Liver (tissue), 3 donors: ENCODE data around the gene IL18BP.

ENCODE experiments used
- EGR1 ChIP-seq, 2 donors: IDR thresholded peaks; 2 replicates each; pipeline ENCODE4 v1.6.1; 2016 to 2018; ENCODE audit warnings: antibody characterized with exemption in 2 of 2, low read depth in 2 of 2
- SP1 ChIP-seq: IDR thresholded peaks from 2 replicates; pipeline ENCODE4 v1.6.1; 2018; ENCODE audit warnings: antibody characterized with exemption, mild to moderate bottlenecking
- TAF1 ChIP-seq: conservative IDR thresholded peaks from 2 replicates; pipeline ENCODE4 v1.6.1; 2016; ENCODE audit warnings: antibody characterized with exemption, mild to moderate bottlenecking
- YY1 ChIP-seq: IDR thresholded peaks from 2 replicates; pipeline ENCODE4 v1.6.1; 2016; ENCODE audit warnings: antibody characterized with exemption, mild to moderate bottlenecking
- TF ChIP-seq, protein P1 (sequence below): fragments of 150-350 bp; IDR thresholded peaks from 2 replicates; pipeline ENCODE4 v1.5.1; 2017; ENCODE audit warnings: improper control_type of control experiment, low read depth, low read length; ENCODE audit not compliant: missing input control
- TF ChIP-seq, protein P2 (sequence below): IDR thresholded peaks from 2 replicates; pipeline ENCODE4 v1.6.1; 2016; ENCODE audit warnings: antibody characterized with exemption, mild to moderate bottlenecking
- TF ChIP-seq, protein P3 (sequence below): IDR thresholded peaks from 2 replicates; pipeline ENCODE4 v1.6.1; 2016; ENCODE audit warnings: antibody characterized with exemption
- TF ChIP-seq, protein P4 (sequence below): IDR thresholded peaks from 2 replicates; pipeline ENCODE4 v1.6.1; 2016; ENCODE audit warnings: antibody characterized with exemption
- donor health status: healthy.
- donor health status: healthy.

DNA sequence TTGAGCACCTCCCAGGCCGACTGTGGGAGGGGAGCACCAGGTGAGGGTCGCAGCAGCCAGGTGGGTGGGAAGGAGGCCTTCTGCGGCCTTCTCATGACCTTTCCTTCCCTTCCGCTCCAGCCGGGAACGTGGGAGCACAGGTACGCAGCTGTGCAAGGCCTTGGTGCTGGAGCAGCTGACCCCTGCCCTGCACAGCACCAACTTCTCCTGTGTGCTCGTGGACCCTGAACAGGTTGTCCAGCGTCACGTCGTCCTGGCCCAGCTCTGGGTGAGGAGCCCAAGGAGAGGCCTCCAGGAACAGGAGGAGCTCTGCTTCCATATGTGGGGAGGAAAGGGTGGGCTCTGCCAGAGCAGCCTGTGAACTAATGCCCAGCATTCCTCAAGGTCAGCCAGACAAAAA is 2.6 kb downstream of the IL18BP start:
- TF ChIP-seq YY1, result no peak
- no peak for TF ChIP-seq EGR1 (IDR thresholded peaks at IDR 0.05; ENCODE audit: low read depth in 2 of 2)
- TF ChIP-seq, protein P1, sequence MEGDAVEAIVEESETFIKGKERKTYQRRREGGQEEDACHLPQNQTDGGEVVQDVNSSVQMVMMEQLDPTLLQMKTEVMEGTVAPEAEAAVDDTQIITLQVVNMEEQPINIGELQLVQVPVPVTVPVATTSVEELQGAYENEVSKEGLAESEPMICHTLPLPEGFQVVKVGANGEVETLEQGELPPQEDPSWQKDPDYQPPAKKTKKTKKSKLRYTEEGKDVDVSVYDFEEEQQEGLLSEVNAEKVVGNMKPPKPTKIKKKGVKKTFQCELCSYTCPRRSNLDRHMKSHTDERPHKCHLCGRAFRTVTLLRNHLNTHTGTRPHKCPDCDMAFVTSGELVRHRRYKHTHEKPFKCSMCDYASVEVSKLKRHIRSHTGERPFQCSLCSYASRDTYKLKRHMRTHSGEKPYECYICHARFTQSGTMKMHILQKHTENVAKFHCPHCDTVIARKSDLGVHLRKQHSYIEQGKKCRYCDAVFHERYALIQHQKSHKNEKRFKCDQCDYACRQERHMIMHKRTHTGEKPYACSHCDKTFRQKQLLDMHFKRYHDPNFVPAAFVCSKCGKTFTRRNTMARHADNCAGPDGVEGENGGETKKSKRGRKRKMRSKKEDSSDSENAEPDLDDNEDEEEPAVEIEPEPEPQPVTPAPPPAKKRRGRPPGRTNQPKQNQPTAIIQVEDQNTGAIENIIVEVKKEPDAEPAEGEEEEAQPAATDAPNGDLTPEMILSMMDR, result no peak
- TF ChIP-seq, protein P2, sequence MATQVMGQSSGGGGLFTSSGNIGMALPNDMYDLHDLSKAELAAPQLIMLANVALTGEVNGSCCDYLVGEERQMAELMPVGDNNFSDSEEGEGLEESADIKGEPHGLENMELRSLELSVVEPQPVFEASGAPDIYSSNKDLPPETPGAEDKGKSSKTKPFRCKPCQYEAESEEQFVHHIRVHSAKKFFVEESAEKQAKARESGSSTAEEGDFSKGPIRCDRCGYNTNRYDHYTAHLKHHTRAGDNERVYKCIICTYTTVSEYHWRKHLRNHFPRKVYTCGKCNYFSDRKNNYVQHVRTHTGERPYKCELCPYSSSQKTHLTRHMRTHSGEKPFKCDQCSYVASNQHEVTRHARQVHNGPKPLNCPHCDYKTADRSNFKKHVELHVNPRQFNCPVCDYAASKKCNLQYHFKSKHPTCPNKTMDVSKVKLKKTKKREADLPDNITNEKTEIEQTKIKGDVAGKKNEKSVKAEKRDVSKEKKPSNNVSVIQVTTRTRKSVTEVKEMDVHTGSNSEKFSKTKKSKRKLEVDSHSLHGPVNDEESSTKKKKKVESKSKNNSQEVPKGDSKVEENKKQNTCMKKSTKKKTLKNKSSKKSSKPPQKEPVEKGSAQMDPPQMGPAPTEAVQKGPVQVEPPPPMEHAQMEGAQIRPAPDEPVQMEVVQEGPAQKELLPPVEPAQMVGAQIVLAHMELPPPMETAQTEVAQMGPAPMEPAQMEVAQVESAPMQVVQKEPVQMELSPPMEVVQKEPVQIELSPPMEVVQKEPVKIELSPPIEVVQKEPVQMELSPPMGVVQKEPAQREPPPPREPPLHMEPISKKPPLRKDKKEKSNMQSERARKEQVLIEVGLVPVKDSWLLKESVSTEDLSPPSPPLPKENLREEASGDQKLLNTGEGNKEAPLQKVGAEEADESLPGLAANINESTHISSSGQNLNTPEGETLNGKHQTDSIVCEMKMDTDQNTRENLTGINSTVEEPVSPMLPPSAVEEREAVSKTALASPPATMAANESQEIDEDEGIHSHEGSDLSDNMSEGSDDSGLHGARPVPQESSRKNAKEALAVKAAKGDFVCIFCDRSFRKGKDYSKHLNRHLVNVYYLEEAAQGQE, result no peak
- TF ChIP-seq, protein P3, sequence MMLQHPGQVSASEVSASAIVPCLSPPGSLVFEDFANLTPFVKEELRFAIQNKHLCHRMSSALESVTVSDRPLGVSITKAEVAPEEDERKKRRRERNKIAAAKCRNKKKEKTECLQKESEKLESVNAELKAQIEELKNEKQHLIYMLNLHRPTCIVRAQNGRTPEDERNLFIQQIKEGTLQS, result no peak
- TF ChIP-seq SP1, result no peak
- TF ChIP-seq TAF1, result no peak
- TF ChIP-seq, protein P4, sequence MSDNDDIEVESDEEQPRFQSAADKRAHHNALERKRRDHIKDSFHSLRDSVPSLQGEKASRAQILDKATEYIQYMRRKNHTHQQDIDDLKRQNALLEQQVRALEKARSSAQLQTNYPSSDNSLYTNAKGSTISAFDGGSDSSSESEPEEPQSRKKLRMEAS, result no peak
